GM18526 (cell line): ENCODE measurements around the gene CNIH2.

Experiments used
- POLR2A ChIP-seq: IDR thresholded peaks from 3 replicates; pipeline ENCODE4 v1.6.1; 2011; ENCODE audit not compliant: insufficient read length; ENCODE audit errors: extremely low read depth

Gene CNIH2

DNA sequence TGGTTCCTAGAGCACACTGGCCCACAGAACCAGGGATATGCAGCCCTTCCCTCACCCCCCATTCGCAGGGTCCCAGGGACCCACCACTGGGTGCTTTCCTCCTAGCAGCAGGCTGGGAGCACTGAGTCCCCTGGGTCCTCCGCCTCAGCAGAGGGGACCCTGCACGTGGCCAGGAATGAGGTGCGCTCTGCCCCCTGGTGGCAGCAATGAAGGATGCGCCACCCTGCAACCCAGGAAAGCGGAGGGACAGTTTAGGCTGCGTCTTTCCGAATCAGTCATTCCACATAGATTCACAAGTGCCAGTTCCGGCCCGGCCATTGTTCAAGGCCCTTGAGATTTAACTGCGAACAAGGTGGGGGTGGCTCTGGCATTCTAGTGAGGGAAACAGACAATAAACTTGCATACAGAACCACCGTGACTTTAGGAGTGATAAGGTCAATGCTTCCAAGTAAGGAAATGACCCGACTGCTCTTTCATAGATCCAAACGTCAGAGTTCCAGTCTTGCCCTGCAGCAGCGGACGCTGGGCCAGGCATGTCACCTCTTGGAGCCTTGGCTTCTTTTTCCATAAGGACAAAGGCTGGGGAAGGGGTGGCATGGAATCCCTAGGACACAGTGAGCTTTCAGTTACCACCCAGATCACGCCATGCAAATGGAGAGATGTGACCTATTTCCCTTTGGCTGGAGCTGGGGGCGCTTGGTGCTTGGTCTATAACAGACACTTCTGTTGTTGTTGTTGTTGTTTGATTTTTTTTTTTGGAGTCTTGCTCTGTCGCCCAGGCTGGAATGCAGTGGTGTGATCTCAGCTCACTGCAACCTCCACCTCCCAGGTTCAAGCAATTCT, 50.5 kb downstream of the CNIH2 start:
- no peak for TF ChIP-seq POLR2A

GRCh38 chr11:66329165-66329673, 51.2 kb downstream of the CNIH2 start:
- TF ChIP-seq POLR2A, result no peak

GRCh38 chr11:66330931-66331330, 53.0 kb downstream of the CNIH2 start:
- TF ChIP-seq POLR2A, result no peak

DNA sequence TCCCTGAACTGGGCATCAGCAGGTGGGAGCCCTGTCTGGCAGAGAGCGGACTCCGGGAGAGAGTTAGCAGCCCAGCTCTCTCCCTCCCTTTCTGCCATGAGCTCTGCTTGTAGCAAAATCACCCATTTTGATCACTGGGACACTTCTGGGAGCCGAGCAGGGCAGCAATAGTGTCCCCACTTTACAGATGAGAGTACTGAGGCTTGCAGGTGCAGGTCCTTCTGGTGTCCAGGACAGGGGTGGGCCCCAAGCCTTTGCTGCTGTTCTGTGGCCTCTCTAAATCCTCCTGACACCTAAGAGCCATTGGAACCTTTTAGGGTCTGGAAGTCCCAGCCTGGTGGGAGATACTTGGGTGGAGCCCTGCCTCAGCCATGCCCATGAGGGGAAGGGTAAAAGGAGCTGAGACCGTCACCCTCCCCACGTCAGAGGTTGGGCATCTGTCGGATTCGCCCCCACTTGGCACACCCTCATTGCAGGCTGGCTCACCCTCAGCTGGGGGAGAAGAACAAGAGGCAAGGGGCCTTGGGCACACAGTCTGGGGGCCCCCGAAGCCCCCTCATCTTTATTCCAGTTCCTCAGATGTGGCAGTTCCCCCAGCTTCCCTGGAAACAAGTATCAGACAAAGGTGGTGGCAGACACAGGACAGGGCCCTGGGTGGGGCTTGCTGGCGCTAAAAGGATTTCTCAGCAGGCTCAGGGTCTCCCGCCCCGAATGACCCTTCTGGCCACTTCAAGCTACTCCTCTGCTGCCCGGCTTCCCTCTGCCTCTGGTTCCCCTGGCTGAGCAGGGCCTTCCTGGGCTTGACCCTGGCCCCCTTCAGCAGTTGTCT, 53.8 kb downstream of the CNIH2 start:
- no peak for TF ChIP-seq POLR2A

DNA sequence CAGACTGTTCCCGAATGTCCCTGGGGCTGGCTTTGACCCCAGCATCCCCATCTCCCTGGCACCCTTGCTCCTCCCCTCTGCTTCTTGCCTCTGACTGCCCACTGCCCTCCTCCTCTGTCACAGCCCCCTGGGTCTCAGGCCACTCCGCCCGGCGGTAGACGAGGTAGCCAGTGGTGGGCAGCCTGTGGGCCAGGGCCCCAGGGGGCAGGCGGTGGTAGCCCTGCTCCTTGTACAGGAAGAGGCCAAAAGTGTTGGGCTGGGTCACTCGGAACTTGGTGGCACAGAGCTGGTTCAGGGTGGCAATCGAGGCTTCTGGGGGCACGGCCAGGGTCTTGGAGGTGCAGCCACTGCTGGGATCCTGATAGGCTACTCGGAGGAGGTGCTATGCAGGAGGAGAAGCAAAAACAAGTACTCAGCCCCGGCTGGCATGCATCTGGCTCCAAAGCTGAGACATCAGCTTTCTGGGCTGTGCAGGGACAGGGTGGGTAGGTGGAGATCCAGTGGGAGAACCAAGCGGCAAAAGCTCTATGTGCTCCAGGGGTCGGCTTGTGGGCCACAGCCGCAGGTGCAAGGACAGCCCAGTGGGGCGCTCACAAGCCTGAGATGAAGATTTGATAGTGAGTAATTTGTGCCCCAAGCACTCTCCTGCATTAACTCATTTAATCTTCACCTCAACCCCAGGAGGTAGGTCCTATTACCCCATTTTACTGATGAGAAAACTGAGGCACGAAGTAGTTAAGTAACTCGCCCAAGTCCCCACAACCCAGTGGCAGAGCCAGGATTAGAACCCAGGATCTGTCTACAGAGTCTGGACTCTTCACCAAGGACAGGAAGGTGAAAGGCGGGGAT, 54.6 kb downstream of the CNIH2 start:
- no peak for TF ChIP-seq POLR2A

GRCh38 chr11:66333220-66333877, 55.4 kb downstream of the CNIH2 start:
- no peak for TF ChIP-seq POLR2A
